Gastrocnemius medialis (tissue), 4 donors: ENCODE measurements around the gene ROPN1.

Experiments
- POLR2A ChIP-seq, 2 donors: fragments of 450-650 bp; IDR thresholded peaks; one replicate each; pipeline ENCODE4 v1.6.1; 2017; ENCODE audit warnings: antibody characterized with exemption in 2 of 2, mild to moderate bottlenecking in 2 of 2, moderate library complexity in 2 of 2
- TF ChIP-seq, protein P1 (sequence below), 5 experiments: fragments of 450-650 bp in 3 of 5; fragments of 200-600 bp in 2 of 5; sonication (generic) in 2 of 5; IDR thresholded peaks in 4 of 5; conservative IDR thresholded peaks in 1 of 5; 1 replicate in 4 of 5; 2 replicates in 1 of 5; pipeline ENCODE4 v1.5.1; 2016 to 2019; ENCODE audit warnings: antibody characterized with exemption in 5 of 5, mild to moderate bottlenecking in 3 of 5, moderate library complexity in 3 of 5

DNA sequence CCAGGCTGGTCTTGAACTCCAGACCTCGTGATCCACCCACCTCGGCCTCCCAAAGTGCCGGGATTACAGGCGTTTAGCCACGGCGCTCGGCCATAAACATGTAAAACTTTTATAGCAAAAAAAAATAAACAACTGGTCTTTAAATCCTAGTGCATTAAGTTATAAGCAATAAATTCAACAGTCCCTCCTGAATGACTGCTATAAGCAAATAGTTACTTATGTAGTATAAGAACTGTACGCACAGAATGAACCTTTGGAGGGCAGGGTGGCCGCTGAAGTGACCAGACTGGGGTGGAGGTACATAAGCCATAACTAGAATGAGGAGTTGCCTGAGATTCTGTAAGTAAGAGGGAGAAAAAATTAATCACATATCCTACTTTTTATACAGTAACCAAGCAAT, 43.5 kb downstream of the ROPN1 start:
- TF ChIP-seq, protein P1, sequence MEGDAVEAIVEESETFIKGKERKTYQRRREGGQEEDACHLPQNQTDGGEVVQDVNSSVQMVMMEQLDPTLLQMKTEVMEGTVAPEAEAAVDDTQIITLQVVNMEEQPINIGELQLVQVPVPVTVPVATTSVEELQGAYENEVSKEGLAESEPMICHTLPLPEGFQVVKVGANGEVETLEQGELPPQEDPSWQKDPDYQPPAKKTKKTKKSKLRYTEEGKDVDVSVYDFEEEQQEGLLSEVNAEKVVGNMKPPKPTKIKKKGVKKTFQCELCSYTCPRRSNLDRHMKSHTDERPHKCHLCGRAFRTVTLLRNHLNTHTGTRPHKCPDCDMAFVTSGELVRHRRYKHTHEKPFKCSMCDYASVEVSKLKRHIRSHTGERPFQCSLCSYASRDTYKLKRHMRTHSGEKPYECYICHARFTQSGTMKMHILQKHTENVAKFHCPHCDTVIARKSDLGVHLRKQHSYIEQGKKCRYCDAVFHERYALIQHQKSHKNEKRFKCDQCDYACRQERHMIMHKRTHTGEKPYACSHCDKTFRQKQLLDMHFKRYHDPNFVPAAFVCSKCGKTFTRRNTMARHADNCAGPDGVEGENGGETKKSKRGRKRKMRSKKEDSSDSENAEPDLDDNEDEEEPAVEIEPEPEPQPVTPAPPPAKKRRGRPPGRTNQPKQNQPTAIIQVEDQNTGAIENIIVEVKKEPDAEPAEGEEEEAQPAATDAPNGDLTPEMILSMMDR (IDR thresholded peaks at IDR 0.05 in 4 of 5, conservative IDR thresholded peaks at IDR 0.05 in 1 of 5) = no peak
- TF ChIP-seq POLR2A (IDR thresholded peaks at IDR 0.05) = no peak
